Measurements from ENCODE around the gene HPS1.

The HPS1 gene

DNA sequence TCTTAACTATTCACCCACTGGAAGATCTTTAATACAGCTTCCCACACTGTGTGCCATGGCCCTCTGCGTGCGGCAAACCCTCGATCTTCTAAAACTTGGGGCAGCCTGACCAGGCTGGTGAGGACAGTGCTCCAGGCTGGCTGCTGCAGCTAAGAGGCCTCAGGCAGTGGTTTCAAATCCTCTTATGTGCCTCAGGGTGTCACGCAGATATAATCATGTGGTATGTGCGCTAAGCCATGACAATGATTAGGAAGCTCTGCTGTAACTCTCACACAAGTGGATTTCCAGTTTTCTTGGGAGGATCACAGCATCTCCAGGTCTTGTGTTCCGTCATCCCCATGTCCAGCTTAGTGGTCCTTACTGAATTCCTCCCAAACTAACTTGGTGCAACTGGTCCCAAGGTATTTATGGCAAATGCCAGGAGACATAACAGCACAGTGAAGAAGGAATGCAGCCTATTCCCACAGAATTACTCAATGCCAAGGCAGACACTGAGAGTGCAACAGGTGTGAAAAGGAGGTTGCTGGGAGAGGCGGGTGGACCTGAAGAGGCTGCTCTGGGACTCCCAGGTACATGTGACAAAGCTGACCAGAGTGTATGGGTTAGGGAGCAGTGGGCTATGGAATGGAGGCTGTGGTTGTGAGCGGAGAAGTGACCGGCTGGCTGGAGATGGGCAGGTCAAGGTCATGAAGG is 2.3 kb downstream of the HPS1 start:
- TF ChIP-seq, protein P1, sequence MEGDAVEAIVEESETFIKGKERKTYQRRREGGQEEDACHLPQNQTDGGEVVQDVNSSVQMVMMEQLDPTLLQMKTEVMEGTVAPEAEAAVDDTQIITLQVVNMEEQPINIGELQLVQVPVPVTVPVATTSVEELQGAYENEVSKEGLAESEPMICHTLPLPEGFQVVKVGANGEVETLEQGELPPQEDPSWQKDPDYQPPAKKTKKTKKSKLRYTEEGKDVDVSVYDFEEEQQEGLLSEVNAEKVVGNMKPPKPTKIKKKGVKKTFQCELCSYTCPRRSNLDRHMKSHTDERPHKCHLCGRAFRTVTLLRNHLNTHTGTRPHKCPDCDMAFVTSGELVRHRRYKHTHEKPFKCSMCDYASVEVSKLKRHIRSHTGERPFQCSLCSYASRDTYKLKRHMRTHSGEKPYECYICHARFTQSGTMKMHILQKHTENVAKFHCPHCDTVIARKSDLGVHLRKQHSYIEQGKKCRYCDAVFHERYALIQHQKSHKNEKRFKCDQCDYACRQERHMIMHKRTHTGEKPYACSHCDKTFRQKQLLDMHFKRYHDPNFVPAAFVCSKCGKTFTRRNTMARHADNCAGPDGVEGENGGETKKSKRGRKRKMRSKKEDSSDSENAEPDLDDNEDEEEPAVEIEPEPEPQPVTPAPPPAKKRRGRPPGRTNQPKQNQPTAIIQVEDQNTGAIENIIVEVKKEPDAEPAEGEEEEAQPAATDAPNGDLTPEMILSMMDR (conservative IDR thresholded peaks at IDR 0.05), result no peak
- TF ChIP-seq ZFX (IDR thresholded peaks at IDR 0.05), result no peak
- H3K27ac ChIP-seq, result no peak overlapping the region

DNA sequence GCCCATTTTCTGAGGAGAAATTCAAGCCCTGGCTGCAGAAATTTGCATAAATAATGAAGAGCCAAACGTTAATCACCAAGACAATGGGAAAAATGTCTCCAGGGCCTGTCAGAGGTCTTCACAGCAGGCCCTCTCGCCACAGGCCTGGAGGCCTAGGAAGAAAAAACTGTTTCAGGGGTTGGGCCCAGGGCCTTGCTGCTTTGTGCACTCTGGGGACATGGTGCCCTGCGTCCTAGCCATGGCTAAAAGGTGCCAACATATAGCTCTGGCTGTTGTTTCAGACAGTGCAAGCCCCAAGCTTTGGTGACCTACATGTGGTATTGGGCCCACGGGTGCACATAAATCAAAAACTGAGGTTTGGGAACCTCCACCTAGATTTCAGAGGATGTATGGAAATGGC is 8.0 kb downstream of the HPS1 start:
- H3K27ac ChIP-seq, result no peak overlapping the region
- no peak for TF ChIP-seq ZFX (IDR thresholded peaks at IDR 0.05)
- TF ChIP-seq, protein P1 (conservative IDR thresholded peaks at IDR 0.05), result no peak

DNA sequence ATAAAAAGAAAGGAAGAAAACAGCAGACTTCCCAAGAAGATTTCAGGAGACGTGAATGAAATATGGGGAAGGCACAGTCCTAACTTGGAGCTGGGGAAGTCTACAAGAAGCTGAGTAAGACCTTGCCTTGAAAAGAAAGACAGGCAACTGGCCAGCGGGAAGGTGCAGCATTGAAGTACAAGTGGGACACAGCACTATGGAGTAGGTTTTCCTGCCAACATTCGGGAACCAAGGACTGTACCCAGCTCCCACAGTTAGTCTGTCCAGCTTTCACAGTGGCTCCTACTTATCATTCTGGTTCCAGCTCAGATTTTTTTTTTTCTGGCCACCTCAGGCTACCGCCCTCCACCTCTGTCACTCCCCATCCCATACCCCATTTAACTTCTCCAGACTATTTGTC is 10.0 kb downstream of the HPS1 start:
- TF ChIP-seq ZFX (IDR thresholded peaks at IDR 0.05), result no peak
- TF ChIP-seq, protein P1 (conservative IDR thresholded peaks at IDR 0.05), result no peak
- H3K27ac ChIP-seq, result no peak overlapping the region

DNA sequence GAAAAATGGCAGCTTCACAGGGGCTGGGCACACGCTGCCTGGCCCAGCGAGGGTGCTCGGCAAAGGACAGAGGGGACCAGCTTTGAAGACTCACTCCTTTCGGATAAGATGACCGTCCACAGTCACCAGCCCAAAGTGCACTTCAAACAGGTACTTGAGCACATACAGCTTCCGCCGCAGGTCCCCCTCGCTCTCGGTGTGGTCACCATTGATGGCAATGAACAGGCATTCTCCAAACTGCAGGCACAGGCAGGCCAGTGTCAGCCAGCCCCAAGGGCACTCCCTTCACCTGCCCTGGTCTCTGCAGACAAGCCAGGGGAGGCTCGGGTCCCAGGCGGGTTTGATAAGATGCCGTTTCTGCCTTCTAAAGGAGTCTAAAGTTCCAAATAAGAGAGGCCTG is 11.6 kb downstream of the HPS1 start:
- no peak overlapping the region for H3K27ac ChIP-seq
- no peak for TF ChIP-seq ZFX (IDR thresholded peaks at IDR 0.05)
- TF ChIP-seq, protein P1 (conservative IDR thresholded peaks at IDR 0.05), result no peak

DNA sequence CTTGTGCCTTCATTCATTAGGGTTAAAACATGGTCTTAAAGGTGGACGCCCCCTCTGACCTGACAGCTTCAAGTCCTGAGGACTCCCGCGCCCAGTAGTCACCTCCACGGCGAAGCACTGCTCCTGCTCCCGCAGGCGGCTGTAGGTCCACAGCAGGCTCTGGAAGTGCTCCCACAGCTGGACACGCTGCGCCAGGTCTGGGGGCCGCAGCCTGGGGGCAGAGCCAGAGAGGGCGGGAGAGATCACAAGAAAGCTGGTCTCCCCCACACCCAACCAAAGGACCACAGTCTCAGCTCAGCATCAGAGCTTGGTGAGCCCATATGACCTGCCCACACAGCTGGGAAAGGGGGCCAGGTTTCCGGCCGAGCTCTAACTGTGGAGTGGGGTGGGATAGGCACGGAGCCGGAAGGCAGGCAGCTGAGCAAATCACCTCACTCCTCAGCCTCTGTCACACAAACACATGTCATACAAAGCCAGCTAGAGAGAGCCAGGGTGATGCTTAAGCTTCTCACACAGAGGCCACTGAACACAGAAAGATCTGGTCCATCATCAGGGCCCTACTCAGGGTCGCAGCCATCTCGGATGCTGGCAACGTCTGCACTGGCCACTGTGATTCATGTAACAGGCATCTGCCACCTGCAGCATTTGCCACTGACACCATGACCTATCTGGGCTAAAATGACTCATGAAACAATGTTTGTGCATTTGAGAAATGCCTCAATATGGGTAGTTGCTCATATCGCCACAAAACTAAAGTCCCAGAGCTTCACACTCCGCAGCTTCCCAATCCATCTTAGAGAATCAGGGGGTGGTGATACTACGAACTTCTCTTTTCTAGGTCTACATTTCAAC is 12.6 kb downstream of the HPS1 start:
- H3K27ac ChIP-seq, result no peak overlapping the region
- no peak for TF ChIP-seq ZFX (IDR thresholded peaks at IDR 0.05)
- TF ChIP-seq, protein P1 (conservative IDR thresholded peaks at IDR 0.05), result no peak

DNA sequence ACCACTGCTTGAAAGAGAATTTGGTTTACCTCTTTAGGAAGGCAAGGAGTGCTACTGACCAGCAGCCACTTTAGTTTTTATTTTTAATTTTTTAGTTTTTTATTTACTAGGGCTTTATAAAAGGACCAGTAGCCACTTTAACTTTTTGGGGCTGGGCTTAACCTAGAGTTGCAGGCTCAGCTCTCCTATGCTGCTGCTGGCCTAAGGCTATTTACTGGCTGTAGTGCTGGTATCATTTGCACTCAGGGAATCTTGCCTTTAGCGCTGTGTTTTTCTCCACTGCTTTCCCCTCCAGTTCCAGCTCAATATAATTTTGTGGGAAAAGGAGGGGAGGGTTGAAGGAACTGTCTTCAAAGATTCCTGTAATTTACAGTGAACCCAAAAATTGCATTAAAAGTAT is 13.4 kb downstream of the HPS1 start:
- TF ChIP-seq, protein P1 (conservative IDR thresholded peaks at IDR 0.05), result no peak
- no peak for TF ChIP-seq ZFX (IDR thresholded peaks at IDR 0.05)

DNA sequence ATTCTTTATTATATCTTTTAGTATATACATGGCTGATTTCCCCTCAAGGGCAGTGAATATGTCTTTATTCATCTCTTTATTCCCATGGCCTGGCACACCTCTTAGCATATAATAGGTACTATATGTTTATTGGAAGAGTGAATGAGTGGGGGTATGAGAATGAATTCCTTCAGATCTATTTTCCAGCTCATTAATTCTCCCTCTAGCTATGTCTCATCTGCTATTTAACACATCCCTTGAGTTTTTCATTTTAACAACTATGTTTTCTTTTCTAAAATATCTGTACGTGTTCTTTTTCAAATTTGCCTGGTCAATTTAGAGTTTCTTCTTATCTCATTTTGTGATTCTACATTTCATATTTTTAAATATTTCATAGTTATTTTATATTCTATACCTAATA is 14.4 kb downstream of the HPS1 start:
- TF ChIP-seq ZFX (IDR thresholded peaks at IDR 0.05), result no peak
- TF ChIP-seq, protein P1 (conservative IDR thresholded peaks at IDR 0.05), result no peak
- H3K27ac ChIP-seq, result no peak overlapping the region

More for the DNA sequence above, 13.4 kb downstream of the HPS1 start:
- H3K27ac ChIP-seq, result no peak overlapping the region

Measured in C4-2B (cell line).